Measurements from ENCODE around the gene RRP36. TPM values are rescaled to one million over a fixed set of nuclear protein-coding genes. Genes with fewer than 3 reads are reported as not detected.

The RRP36 gene
- total RNA-seq, 1 experiment from 2014 or later = 62.5 TPM

GRCh38 chr6:43043310-43043709 lies 21.9 kb downstream of the RRP36 start:
- no peaks in the 10 kb centered on the region for H3K27me3 ChIP-seq (ENCODE audit: insufficient read depth, low read depth)
- ChIA-PET POLR2A (ENCODE audit: unreplicated experiment) (no interaction called here), CTCF (no interaction called here)
- H3K36me3 ChIP-seq (ENCODE audit: low read depth) = no peaks in the 10 kb centered on the region
- no peaks in the 10 kb centered on the region for H3K79me2 ChIP-seq (ENCODE audit: low read depth)
- H4K20me1 ChIP-seq (ENCODE audit: insufficient read depth) = no peaks in the 10 kb centered on the region
- TF ChIP-seq CTCF (conservative IDR thresholded peaks at IDR 0.05) = no peak
- TF ChIP-seq EZH2 (IDR thresholded peaks at IDR 0.05; ENCODE audit: low read depth) = no peak
- no peak overlapping the region for H3K27ac ChIP-seq
- no peak overlapping the region for H3K4me2 ChIP-seq
- DNase-seq = no peak
- H3F3A ChIP-seq (ENCODE audit: insufficient read depth, low read depth) = no peaks in the 10 kb centered on the region; the same call in 1 of the 2 replicates
- intact Hi-C loops (cut with micrococcal nuclease; ENCODE audit: unreplicated experiment) = no loop called here
- no TSS peak for BruUV-seq (replicated peaks)
- H3K4me3 ChIP-seq = no peak overlapping the region
- no peaks in the 10 kb centered on the region for H3K9me2 ChIP-seq (ENCODE audit: insufficient read depth)
- H3K9me3 ChIP-seq (ENCODE audit: insufficient read depth, low read depth) = no peaks in the 10 kb centered on the region
- no peaks in the 10 kb centered on the region for H3K4me1 ChIP-seq (replicated peaks; ENCODE audit: insufficient read depth)
- H2AFZ ChIP-seq = no peak overlapping the region

GRCh38 chr6:43045371-43045930 lies 24.0 kb downstream of the RRP36 start:
- intact Hi-C loops (cut with micrococcal nuclease; ENCODE audit: unreplicated experiment) = no loop called here
- CTCF ChIA-PET = no interaction called here
- Histone ChIP-seq H3K36me3 (ENCODE audit: low read depth) (peaks cover 3% of the 10 kb centered on the region; the same call in 1 of the 2 replicates), H3K27me3 (ENCODE audit: insufficient read depth, low read depth) (no peaks in the 10 kb centered on the region), H2AFZ (no peak overlapping the region), H3K4me2 (no peak overlapping the region), H3K9me3 (ENCODE audit: insufficient read depth, low read depth) (no peaks in the 10 kb centered on the region), H4K20me1 (ENCODE audit: insufficient read depth) (no peaks in the 10 kb centered on the region), H3F3A (ENCODE audit: insufficient read depth, low read depth) (no peaks in the 10 kb centered on the region; the same call in 1 of the 2 replicates), H3K27ac (no peak overlapping the region), H3K79me2 (ENCODE audit: low read depth) (no peaks in the 10 kb centered on the region), H3K4me3 (no peak overlapping the region), H3K9me2 (ENCODE audit: insufficient read depth) (no peaks in the 10 kb centered on the region), H3K4me1 (replicated peaks; ENCODE audit: insufficient read depth) (no peaks in the 10 kb centered on the region)
- no TSS peak for BruUV-seq (replicated peaks)
- POLR2A ChIA-PET (ENCODE audit: unreplicated experiment) = no interaction called here
- no peak for DNase-seq
- TF ChIP-seq EZH2 (IDR thresholded peaks at IDR 0.05; ENCODE audit: low read depth) (no peak), CTCF (conservative IDR thresholded peaks at IDR 0.05) (no peak)

GRCh38 chr6:43047998-43048397 lies 26.6 kb downstream of the RRP36 start:
- no peaks in the 10 kb centered on the region for H4K20me1 ChIP-seq (ENCODE audit: insufficient read depth)

More at GRCh38 chr6:43047998-43048397, 26.6 kb downstream of the RRP36 start:
- H3K79me2 ChIP-seq (ENCODE audit: low read depth) = peaks cover 16% of the 10 kb centered on the region
- H3K9me3 ChIP-seq (ENCODE audit: insufficient read depth, low read depth) = no peaks in the 10 kb centered on the region
- BruUV-seq (replicated peaks) = no TSS peak
- no peaks in the 10 kb centered on the region for H3K27me3 ChIP-seq (ENCODE audit: insufficient read depth, low read depth)
- POLR2A ChIA-PET (ENCODE audit: unreplicated experiment) = no interaction called here
- H3K9me2 ChIP-seq (ENCODE audit: insufficient read depth) = no peaks in the 10 kb centered on the region
- no peak for TF ChIP-seq CTCF (conservative IDR thresholded peaks at IDR 0.05)
- TF ChIP-seq EZH2 (IDR thresholded peaks at IDR 0.05; ENCODE audit: low read depth) = no peak
- DNase-seq = no peak
- CTCF ChIA-PET = no interaction called here
- no peak overlapping the region for H2AFZ ChIP-seq
- H3F3A ChIP-seq (ENCODE audit: insufficient read depth, low read depth) = no peaks in the 10 kb centered on the region
- H3K4me1 ChIP-seq (replicated peaks; ENCODE audit: insufficient read depth) = peaks cover 5% of the 10 kb centered on the region; the same call in 1 of the 2 replicates
- H3K36me3 ChIP-seq (ENCODE audit: low read depth) = peaks cover 3% of the 10 kb centered on the region; the same call in 1 of the 2 replicates
- H3K4me2 ChIP-seq = no peak overlapping the region
- no peak overlapping the region for H3K4me3 ChIP-seq
- intact Hi-C loops (cut with micrococcal nuclease; ENCODE audit: unreplicated experiment) = no loop called here
- H3K27ac ChIP-seq = no peak overlapping the region
